Upper lobe of left lung (tissue), 6 donors: ENCODE results near the gene HBM. TPM values are rescaled to one million over a fixed set of nuclear protein-coding genes. Genes with fewer than 3 reads are reported as not detected.
"Not testable (repeated sequence)": the region's sequence is repeated elsewhere in the genome, so short reads cannot be mapped to it uniquely, and the experiment has no call there.

Source experiments
- ATAC-seq, 2 donors: fragments of 200-7000 bp; cut with Tn5 transposase; one replicate each; pipeline ENCODE4 v1.9.1; 2022; ENCODE audit warnings: mild to moderate bottlenecking in 2 of 2, moderate library complexity in 2 of 2; ENCODE audit not compliant: low FRiP score in 2 of 2
- DNase-seq, 2 donors: peaks; one replicate each; pipeline ENCODE4 v3.0.0-alpha.2; 2019 to 2020
- H3K27ac ChIP-seq, 4 donors: fragments of 200-600 bp; sonication (generic); one replicate each; pipeline ENCODE4 v1.5.1; 2016 to 2019
- H3K27me3 ChIP-seq, 4 donors: fragments of 200-600 bp; sonication (generic); one replicate each; pipeline ENCODE4 v1.5.1; 2017 to 2019
- H3K36me3 ChIP-seq, 4 donors: fragments of 200-600 bp; sonication (generic); one replicate each; pipeline ENCODE4 v1.5.1; 2016 to 2019
- H3K4me1 ChIP-seq, 4 donors: fragments of 200-600 bp; sonication (generic); one replicate each; pipeline ENCODE4 v1.5.1; 2018 to 2019
- H3K4me3 ChIP-seq, 4 donors: fragments of 200-600 bp; sonication (generic); one replicate each; pipeline ENCODE4 v1.5.1; 2017 to 2019; ENCODE audit warnings: mild to moderate bottlenecking in 2 of 4, moderate library complexity in 1 of 4
- H3K9me3 ChIP-seq, 4 donors: fragments of 200-600 bp; sonication (generic); one replicate each; pipeline ENCODE4 v1.5.1; 2018 to 2019
- CTCF ChIP-seq, 6 experiments: fragments of 450-650 bp in 4 of 6; fragments of 200-600 bp in 2 of 6; sonication (generic) in 2 of 6; IDR thresholded peaks; one replicate each; pipeline ENCODE4 v1.5.1; 2016 to 2019; ENCODE audit warnings: antibody characterized with exemption in 6 of 6
- EP300 ChIP-seq, 4 donors: sonication (generic); formaldehyde crosslinking; IDR thresholded peaks; one replicate each; pipeline ENCODE4 v1.5.1; 2017; ENCODE audit warnings: antibody characterized with exemption in 4 of 4, control low read depth in 2 of 4
- POLR2A ChIP-seq, 4 donors: fragments of 450-650 bp; IDR thresholded peaks; one replicate each; pipeline ENCODE4 v1.5.1; 2016 to 2017; ENCODE audit warnings: antibody characterized with exemption in 4 of 4, mild to moderate bottlenecking in 2 of 4
- POLR2AphosphoS5 ChIP-seq, 2 donors: sonication (generic); formaldehyde crosslinking; IDR thresholded peaks; one replicate each; pipeline ENCODE4 v1.5.1; 2017; ENCODE audit warnings: antibody characterized with exemption in 2 of 2
- WGBS, 2 donors: methylation state at CpG; one replicate each; pipeline ENCODE4 v1.1.5; 2017 to 2018; 5-methylcytosine and 5-hydroxymethylcytosine counted together
- total RNA-seq, 6 donors: library from RNA; depleted of rRNA in 4 of 6; stranded (reverse); fragments of >200 nt in 4 of 6; gene quantifications; one replicate each; pipeline versions ENCODE4 v1.1.0 to v1.2.1, GENCODE V29; 2016 to 2021
- donor health status: DM: no; HTN: no; CAD: no; lungs with moderate emphysema.
- donor health status: DM: no; HTN: yes; CAD: no; lungs with severe emphysema.

The HBM gene
- total RNA-seq, 6 donors from 2014 or later: 1.7 TPM; not detected in 5

DNA sequence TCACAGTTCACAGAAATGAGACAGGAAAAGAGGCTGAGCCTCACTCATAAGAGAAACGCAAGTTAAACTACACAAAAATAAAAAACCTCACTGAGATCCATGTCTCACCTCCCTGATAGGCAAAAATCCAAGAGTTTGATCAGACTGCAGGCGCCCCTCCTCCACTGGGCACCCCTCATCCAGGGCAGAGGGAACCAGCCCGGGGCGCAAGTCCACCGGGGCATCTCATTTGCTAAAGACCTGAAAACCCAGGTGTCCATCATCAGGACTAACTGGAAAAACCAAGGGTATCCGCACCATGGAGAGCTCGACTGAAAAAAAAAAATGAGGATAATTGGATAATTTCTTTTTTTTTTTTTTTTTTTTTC, 10.8 kb upstream of the HBM start:
- ATAC-seq: no peak
- Histone ChIP-seq H3K36me3 (no peaks in the 10 kb centered on the region), H3K27ac (no peak overlapping the region), H3K4me3 (peak overlapping the region in 2 of 4 donors; percentile 57 to 61), H3K4me1 (peaks cover 8 to 11% (median 10%) of the 10 kb centered on the region in 4 donors), H3K9me3 (no peaks in the 10 kb centered on the region), H3K27me3 (peaks cover 0 to 6% (median 4%) of the 10 kb centered on the region in 4 donors)
- no peak for DNase-seq
- 64 to 70% methylated on average over 7 of the region's 7 CpGs for WGBS, 2 donors
- no peak for TF ChIP-seq EP300 (IDR thresholded peaks at IDR 0.05)

DNA sequence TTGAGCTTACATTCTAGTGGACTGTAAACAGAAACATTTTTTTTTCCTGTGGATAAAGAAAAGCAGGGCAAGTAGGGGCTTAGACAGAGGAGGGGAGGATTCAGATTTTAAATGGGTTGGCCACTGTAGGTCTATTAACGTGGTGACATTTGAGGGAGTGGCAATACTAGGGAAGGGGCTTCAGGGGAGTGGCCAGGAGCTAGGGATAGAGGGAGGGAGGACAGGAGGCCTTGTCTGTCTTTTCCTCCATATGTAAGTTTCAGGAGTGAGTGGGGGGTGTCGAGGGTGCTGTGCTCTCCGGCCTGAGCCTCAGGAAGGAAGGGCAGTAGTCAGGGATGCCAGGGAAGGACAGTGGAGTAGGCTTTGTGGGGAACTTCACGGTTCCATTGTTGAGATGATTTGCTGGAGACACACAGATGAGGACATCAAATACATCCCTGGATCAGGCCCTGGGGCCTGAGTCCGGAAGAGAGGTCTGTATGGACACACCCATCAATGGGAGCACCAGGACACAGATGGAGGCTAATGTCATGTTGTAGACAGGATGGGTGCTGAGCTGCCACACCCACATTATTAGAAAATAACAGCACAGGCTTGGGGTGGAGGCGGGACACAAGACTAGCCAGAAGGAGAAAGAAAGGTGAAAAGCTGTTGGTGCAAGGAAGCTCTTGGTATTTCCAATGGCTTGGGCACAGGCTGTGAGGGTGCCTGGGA, 6.5 kb upstream of the HBM start:
- WGBS, 2 donors: 36 to 37% methylated on average over 6 of the region's 6 CpGs
- peaks cover 0 to 5% (median 4%) of the 10 kb centered on the region in 4 donors for H3K27me3 ChIP-seq
- TF ChIP-seq EP300 (IDR thresholded peaks at IDR 0.05) (no peak), CTCF (IDR thresholded peaks at IDR 0.05) (no peak), POLR2AphosphoS5 (IDR thresholded peaks at IDR 0.05) (no peak), POLR2A (IDR thresholded peaks at IDR 0.05) (no peak)
- H3K9me3 ChIP-seq: no peaks in the 10 kb centered on the region
- H3K36me3 ChIP-seq: no peaks in the 10 kb centered on the region
- no peak overlapping the region for H3K27ac ChIP-seq
- ATAC-seq (no peak), DNase-seq (no peak)
- no peak overlapping the region for H3K4me3 ChIP-seq
- H3K4me1 ChIP-seq: peaks cover 7 to 9% (median 8%) of the 10 kb centered on the region in 4 donors

DNA sequence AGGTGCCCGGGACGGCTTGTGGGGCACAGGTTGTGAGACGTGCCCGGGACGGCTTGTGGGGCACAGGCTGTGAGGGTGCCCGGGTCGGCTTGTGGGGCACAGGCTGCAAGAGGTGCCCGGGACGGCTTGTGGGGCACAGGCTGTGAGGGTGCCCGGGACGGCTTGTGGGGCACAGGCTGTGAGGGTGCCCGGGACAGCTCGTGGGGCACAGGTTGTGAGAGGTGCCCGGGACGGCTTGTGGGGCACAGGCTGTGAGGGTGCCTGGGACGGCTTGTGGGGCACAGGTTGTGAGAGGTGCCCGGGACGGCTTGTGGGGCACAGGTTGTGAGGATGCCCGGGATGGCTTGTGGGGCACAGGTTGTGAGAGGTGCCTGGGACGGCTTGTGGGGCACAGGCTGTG, 5.5 kb upstream of the HBM start:
- not testable (repeated sequence) for ATAC-seq, H3K4me1 ChIP-seq, H3K27ac ChIP-seq, DNase-seq, H3K36me3 ChIP-seq, H3K4me3 ChIP-seq, H3K9me3 ChIP-seq, H3K27me3 ChIP-seq
- WGBS, 2 donors: 82% methylated on average over 6 of the region's 20 CpGs; no CpG with 5 or more reads in 1 of the 2 donors

DNA sequence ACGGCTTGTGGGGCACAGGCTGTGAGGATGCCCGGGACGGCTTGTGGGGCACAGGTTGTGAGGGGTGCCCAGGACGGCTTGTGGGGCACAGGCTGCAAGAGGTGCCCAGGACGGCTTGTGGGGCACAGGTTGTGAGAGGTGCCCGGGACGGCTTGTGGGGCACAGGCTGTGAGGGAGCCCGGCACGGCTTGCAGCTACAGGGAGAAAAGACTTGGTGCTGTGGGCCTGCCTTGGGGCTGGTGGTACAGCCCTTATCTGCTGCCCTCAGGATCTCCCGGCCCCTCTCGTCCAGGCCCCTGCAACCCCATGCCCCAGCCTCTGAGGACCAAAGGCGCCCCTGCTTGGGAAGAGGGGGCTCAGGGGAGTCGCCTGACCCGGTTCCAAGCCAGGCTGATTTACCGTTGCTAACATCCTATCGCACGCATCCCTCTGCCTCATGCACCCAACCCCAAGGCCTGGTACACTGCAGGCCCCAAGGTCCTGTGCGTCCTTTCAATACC, 5.0 kb upstream of the HBM start:
- no peak for ATAC-seq
- Histone ChIP-seq H3K27ac (no peak overlapping the region), H3K4me1 (peaks cover 9% of the 10 kb centered on the region in 4 donors), H3K9me3 (no peaks in the 10 kb centered on the region), H3K27me3 (peaks cover 0 to 9% (median 5%) of the 10 kb centered on the region in 4 donors), H3K36me3 (no peaks in the 10 kb centered on the region), H3K4me3 (no peak overlapping the region)
- TF ChIP-seq EP300 (IDR thresholded peaks at IDR 0.05) (no peak), POLR2A (IDR thresholded peaks at IDR 0.05) (no peak), POLR2AphosphoS5 (IDR thresholded peaks at IDR 0.05) (no peak), CTCF (IDR thresholded peaks at IDR 0.05) (no peak)
- no peak for DNase-seq
- WGBS, 2 donors: 49 to 64% methylated on average over 7 to 14 of the region's 18 CpGs

DNA sequence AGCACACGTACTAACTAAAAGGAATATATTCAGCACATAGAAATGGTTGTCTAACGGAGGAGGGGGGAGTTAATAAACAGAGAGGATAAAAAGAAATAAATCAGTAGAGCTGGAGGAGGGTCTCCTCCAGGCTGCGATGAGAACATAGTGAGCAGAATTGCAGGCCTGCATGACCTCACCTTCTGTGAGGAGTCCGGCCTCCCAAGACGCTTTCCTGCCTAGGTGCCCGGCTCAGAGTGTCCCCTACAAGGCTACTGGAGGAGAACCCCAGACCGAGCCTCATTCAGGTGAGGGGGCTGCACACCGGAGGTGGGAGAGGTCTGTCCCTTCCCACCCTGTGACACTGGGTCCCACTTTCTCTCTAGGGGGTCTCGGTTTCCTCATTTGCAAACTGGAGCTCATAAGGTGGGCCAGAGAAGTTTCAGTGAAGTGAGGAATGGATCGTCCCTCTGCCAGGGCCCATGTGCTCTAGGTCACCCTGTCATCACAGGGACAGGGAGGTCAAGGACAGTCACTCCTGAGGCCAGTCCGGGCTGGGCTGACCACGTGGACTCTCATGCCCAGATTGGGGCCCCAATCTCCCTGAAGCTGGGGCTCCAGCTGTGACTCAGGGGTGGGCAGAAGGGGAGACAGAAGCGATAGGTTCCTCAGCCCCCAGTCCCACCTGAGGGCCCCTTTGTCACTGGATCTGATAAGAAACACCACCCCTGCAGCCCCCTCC, 3.3 kb upstream of the HBM start:
- 82 to 87% methylated on average over 12 to 13 of the region's 13 CpGs for WGBS, 2 donors
- no peaks in the 10 kb centered on the region for H3K36me3 ChIP-seq
- no peak overlapping the region for H3K27ac ChIP-seq
- no peak overlapping the region for H3K4me3 ChIP-seq
- peaks cover 14 to 18% (median 17%) of the 10 kb centered on the region in 4 donors for H3K4me1 ChIP-seq
- TF ChIP-seq POLR2A (IDR thresholded peaks at IDR 0.05) (no peak), POLR2AphosphoS5 (IDR thresholded peaks at IDR 0.05) (no peak), EP300 (IDR thresholded peaks at IDR 0.05) (no peak)
- no peaks in the 10 kb centered on the region for H3K9me3 ChIP-seq
- ATAC-seq: no peak
- no peak for DNase-seq
- peaks cover 2 to 26% (median 19%) of the 10 kb centered on the region in 4 donors for H3K27me3 ChIP-seq

DNA sequence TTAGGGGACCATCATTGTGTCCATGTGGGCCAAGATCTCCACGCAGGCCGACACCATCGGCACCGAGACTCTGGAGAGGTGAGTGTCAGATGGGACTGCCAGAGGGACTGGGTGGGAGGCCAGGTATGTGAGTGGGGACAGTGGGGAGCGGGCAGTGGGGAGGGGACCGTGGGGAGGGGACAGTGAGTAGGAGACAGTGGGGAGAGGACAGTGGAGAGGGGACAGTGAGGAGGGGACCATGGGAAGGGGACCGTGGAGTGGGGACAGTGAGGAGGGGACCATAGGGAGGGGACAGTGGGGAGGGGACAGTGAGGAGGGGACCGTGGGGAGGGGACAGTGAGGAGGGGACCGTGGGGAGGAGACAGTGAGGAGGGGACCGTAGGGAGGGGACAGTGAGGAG, 2.6 kb upstream of the HBM start:
- ATAC-seq: not testable (repeated sequence)
- H3K27me3 ChIP-seq: peaks cover 2 to 33% (median 22%) of the 10 kb centered on the region in 4 donors
- 90 to 92% methylated on average over 5 to 9 of the region's 10 CpGs for WGBS, 2 donors

DNA sequence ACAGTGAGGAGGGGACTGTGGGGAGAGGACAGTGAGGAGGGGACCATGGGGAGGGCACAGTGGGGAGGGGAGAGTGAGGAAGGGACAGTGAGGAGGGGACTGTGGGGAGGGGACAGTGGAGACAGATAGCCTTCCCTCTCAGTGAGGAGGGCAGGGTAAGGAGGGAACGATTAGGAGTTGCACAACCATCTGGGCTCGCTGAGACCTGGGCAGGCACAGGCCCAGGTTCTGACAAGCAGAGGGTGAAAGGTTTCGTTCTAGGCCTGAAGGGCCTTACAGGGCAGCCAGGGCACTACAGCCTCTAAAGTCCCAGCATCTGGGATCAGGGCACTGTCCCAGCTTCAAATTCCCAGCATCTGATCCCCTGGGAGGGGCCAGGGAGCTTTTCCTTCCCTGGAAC, 2.1 kb upstream of the HBM start:
- ATAC-seq, H3K27ac ChIP-seq, H3K36me3 ChIP-seq, DNase-seq, H3K9me3 ChIP-seq, H3K4me3 ChIP-seq: not testable (repeated sequence)
- WGBS, 2 donors: 0 to 23% methylated on average over 2 to 3 of the region's 3 CpGs
- Histone ChIP-seq H3K4me1 (peaks cover 14 to 18% (median 17%) of the 10 kb centered on the region in 4 donors), H3K27me3 (peaks cover 2 to 38% (median 25%) of the 10 kb centered on the region in 4 donors)

More for the DNA sequence above, 2.6 kb upstream of the HBM start:
- H3K36me3 ChIP-seq, H3K27ac ChIP-seq, H3K9me3 ChIP-seq, H3K4me3 ChIP-seq, DNase-seq: not testable (repeated sequence)
- H3K4me1 ChIP-seq: peaks cover 14 to 18% (median 17%) of the 10 kb centered on the region in 4 donors

GRCh38 chr16:164134-164823, 1.5 kb upstream of the HBM start:
- not testable (repeated sequence) for H3K36me3 ChIP-seq, DNase-seq, H3K4me3 ChIP-seq, H3K27ac ChIP-seq, H3K9me3 ChIP-seq
- peak in 1 of 2 donors; percentile 21 for ATAC-seq
- WGBS, 2 donors: no CpG with 5 or more reads among the region's 80 CpGs
- peaks cover 2 to 44% (median 27%) of the 10 kb centered on the region in 4 donors for H3K27me3 ChIP-seq
- peaks cover 14 to 18% (median 17%) of the 10 kb centered on the region in 4 donors for H3K4me1 ChIP-seq
